Activated T-helper 9 cell treated with anti-CD3 and anti-CD28 coated beads, Interleukin-2, amount 50 U/mL, for 16 hours (primary cell): ENCODE results near the gene ISG20L2.

Experiments
- DNase-seq: peaks from one replicate; pipeline ENCODE4 v3.0.0-alpha.2; 2020; ENCODE audit warnings: low read depth

Gene ISG20L2

GRCh38 chr1:156740741-156741480 is 12.3 kb upstream of the ISG20L2 start, which contains the start of gene MRPL24:
Gene MRPL24 (minus strand): TSS chr1:156741088. CDS start chr1:156738704, 2,384 bp downstream.
- DNase-seq: peak; percentile 95

GRCh38 chr1:156740237-156740740 is 11.7 kb upstream of the ISG20L2 start:
- no peak for DNase-seq

GRCh38 chr1:156738916-156739315 is 10.3 kb upstream of the ISG20L2 start:
- DNase-seq: no peak

GRCh38 chr1:156738407-156738806 is 9.8 kb upstream of the ISG20L2 start:
- DNase-seq: no peak

GRCh38 chr1:156733989-156734584 is 5.5 kb upstream of the ISG20L2 start:
- no peak for DNase-seq

GRCh38 chr1:156727926-156728598 is 504 bp downstream of the ISG20L2 start, which contains the start of gene METTL25B:
Gene METTL25B (plus strand): TSS chr1:156728469. CDS start chr1:156729105, 636 bp downstream.
- DNase-seq: peak; percentile 65

GRCh38 chr1:156727492-156727891 is 1.1 kb downstream of the ISG20L2 start:
- no peak for DNase-seq

GRCh38 chr1:156726549-156727226 is 1.9 kb downstream of the ISG20L2 start:
- DNase-seq: no peak

GRCh38 chr1:156725683-156726280 is 2.8 kb downstream of the ISG20L2 start:
- peak; percentile 71 for DNase-seq

GRCh38 chr1:156721535-156721934 is 7.0 kb downstream of the ISG20L2 start:
- DNase-seq: no peak

GRCh38 chr1:156721131-156721530 is 7.4 kb downstream of the ISG20L2 start:
- DNase-seq: no peak

- no peak for DNase-seq
Measured at GRCh38 chr1:156717351-156717750, 11.2 kb downstream of the ISG20L2 start.

- DNase-seq: no peak
Measured at GRCh38 chr1:156714830-156715229, 13.7 kb downstream of the ISG20L2 start.

GRCh38 chr1:156712626-156713025 is 15.9 kb downstream of the ISG20L2 start:
- DNase-seq: no peak

- no peak for DNase-seq
Measured at GRCh38 chr1:156711011-156711817, 17.4 kb downstream of the ISG20L2 start.

- no peak for DNase-seq
Measured at GRCh38 chr1:156709757-156710489, 18.6 kb downstream of the ISG20L2 start.

GRCh38 chr1:156709031-156709430 is 19.5 kb downstream of the ISG20L2 start:
- DNase-seq: no peak

GRCh38 chr1:156708218-156708661 is 20.3 kb downstream of the ISG20L2 start:
- DNase-seq: no peak

- DNase-seq: no peak
Measured at GRCh38 chr1:156707417-156708217, 20.9 kb downstream of the ISG20L2 start.
